HG02642 (cell line): ENCODE measurements around the gene TLN1.

Experiments used
- ATAC-seq: cut with Tn5 transposase; IDR thresholded peaks from one replicate; pipeline ENCODE4 v1.9.1; 2021; ENCODE audit warnings: mild to moderate bottlenecking; ENCODE audit not compliant: unreplicated experiment, poor library complexity

TLN1 gene

DNA sequence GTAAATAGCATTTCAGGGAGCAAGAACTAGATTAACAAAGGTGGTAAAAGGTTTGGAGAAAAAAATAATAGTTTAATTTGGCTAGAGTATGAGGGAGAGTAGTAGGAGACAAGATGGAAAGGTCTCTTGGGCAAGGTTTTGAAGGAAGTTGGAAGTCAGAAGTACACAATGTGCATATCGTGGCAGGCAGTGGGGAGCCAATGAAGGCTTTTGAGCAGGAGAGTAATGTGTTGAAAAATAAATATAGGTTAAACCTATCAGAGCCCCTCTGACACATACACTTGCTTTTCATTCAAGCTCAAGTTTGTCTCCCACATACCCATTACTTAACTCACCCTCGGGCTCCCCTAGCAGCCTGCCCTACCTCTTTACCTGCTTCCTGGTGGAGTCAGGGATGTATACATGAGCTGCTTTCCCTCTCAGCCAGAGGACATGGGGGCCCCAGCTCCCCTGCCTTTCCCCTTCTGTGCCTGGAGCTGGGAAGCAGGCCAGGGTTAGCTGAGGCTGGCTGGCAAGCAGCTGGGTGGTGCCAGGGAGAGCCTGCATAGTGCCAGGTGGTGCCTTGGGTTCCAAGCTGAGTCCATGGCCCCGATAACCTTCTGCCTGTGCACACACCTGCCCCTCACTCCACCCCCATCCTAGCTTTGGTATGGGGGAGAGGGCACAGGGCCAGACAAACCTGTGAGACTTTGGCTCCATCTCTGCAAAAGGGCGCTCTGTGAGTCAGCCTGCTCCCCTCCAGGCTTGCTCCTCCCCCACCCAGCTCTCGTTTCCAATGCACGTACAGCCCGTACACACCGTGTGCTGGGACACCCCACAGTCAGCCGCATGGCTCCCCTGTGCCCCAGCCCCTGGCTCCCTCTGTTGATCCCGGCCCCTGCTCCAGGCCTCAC is 58.6 kb downstream of the TLN1 start, which contains the start of gene CA9:
Gene CA9 (plus strand): TSS at position 797 of the 893 bp plus-strand sequence. CDS start 32 bp downstream, at position 829.
- ATAC-seq = no peak

DNA sequence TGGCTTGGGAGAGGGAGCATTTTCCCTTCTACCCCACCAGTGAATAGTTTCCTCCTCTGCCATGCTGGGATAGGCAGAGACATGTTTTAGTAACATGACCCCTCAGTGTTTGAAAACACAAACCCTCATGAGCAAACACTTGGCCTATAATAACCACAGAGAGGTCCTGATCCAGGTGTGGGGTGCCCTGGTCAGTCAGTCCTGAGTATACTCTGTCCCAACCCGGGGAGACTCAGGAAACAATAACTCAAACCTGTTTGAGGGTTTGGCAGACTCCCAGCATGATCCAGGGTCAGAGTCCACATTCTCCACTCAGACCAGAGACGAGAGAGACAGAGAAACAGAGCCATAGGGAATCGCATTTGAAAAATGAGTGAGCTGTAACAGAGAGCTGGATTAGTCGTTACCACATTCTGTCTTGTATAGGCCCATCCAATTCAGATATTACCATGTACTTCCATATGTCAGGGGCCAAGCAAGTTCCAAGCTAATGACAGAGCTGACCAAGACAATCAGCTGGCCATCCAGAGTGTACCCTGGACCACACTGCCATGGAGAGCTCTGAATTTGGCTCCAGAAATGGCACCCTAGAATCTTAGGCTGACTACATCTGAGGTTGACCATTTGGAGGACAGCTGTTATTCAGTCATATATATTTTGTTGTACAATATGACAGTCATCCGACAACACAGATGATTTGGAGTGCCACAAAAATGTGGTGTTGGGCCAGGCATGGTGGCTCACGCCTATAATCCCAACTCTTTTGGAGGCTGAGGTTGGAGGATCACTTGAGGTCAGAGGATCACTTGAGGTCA is 62.5 kb downstream of the TLN1 start:
- ATAC-seq = no peak

DNA sequence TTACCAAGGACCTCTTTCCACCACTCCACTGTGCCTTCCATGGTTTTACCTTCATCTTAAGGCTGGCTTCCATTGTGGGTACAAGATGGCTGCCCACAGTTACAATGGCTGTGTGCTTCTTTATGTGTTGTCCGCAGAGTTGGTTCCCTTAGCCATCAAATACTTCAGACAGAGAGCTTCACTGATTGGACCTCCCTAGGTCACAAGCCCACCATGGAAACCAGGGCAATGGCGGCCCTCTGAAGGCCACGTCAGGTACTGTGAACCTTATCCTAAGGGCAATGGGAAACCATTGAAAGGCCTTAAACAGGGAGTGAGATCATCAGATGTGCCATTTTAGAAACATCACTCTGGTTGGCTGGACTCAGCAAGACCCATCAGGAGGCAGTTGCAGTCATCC is 64.1 kb downstream of the TLN1 start:
- no peak for ATAC-seq

DNA sequence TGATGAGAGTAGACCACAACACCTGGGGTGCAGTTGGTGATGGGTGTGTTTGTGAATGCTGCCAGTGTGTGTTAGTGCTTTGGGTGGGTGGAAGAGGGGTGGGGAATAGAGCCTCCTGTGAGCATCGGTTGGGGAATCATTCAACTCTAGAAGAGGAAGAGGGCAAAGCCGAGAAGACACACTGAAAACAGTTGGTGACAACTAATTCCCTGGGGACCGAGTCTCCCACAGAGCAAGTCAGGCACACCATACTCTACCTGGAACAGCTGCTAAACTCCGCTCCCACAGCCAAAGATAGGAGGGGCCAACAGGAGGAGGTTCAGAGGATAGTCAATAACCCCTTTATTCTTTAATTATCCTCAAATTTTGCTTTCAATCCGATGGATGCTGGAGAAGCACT is 65.4 kb downstream of the TLN1 start:
- ATAC-seq = no peak

DNA sequence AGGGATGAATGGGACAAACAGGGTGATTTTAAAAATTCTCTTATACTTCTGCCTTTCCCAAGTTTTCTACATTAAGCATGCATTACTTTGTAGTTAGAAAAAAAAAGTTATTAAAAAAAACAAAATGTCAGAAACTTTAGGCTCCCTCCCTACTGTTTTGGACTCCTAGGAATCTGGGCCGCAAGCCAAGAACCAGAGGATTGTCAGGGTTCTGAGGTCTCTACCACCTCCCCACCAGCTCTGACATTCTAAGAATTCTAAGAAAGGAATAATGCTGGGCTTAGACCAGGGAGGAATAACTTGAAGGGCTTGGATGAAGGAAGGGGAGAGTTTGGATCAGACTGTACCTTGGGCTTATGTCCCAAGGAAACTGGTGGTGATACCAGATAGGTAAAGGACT is 66.0 kb downstream of the TLN1 start:
- ATAC-seq = no peak

DNA sequence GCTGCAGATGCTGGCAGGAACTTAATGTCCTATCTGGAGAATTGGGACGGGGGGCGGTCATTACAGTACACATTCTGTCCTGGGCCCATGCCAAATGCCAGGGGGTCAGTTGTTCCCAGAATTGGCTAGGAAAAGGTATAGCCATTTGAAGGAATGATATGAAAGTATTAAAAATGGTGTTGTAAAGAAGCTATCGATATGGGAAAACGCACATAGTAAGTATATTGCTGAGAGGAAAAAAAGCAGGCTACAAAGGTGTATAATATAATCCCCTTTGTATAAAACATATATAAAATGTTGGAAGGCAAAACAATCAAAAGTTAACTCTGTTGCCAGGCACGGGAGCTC is 66.5 kb downstream of the TLN1 start:
- no peak for ATAC-seq

DNA sequence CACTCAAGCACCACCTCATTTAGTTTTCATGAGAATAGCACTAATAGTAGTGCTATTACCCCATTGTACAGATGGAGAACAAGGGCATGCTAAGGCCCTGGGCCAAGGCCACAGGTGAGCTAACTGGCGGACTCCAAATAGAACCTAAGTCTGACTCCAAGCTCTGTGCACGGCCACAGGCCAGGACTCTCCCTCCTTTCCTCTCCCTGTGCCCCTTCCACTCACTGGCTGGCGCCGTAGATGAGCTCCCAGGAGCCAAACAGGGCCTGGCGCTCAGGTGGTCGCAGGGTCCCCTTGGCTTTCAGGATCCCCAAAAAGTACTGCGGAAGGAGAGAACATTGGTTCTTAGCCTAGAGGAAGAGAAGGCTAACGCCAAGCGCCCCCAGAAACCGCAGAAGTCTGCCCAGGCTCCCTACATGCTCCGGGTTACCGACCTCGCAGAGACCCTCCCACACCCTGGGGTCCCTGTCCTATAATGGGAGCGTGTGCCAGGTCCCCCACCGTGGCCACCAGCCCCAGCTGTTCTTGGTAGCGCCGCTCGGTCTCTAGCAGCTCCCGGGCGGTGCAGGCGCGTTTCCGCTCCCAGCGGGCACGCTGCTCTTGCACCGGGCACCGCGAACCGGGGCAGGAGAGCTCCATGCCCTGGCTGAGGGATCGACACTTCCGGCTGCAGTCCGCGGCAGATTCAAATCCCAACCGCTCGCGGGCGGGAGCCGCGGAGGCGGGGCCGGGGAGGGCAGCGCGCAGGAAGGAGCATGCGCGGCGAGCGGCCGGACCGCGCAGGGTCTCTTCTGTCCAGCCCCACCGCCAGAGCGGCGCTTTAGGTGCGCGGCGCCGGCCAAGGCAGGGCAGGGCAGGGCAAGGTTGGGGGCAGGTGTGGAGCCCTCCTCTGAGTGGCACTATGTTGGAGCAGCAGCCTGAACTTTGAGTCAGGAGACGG is 67.2 kb downstream of the TLN1 start, which contains the start of gene ARHGEF39:
Gene ARHGEF39 (minus strand): TSS at position 665 of the 940 bp plus-strand sequence. CDS start 26 bp downstream, at position 639.
- peak; percentile 81 for ATAC-seq

DNA sequence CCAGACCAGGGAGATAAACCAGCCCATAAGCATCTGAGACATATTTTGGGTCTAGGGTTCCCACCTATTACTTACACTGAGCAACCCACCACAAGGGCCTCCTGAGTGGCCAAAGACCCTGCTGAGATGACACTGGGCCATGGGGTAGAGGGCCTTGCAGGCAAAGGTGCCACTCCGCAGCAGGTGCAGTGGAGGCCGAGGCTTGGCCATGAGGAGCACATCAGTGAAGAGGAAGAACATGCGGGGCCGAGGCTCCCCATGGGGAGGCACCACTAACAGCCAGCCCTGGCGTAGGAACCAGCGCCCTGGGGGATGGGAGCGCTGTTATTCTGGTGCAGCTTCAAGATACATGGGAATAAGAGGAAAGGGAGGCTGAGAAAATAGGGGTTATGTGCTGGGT is 69.6 kb downstream of the TLN1 start:
- ATAC-seq = no peak

DNA sequence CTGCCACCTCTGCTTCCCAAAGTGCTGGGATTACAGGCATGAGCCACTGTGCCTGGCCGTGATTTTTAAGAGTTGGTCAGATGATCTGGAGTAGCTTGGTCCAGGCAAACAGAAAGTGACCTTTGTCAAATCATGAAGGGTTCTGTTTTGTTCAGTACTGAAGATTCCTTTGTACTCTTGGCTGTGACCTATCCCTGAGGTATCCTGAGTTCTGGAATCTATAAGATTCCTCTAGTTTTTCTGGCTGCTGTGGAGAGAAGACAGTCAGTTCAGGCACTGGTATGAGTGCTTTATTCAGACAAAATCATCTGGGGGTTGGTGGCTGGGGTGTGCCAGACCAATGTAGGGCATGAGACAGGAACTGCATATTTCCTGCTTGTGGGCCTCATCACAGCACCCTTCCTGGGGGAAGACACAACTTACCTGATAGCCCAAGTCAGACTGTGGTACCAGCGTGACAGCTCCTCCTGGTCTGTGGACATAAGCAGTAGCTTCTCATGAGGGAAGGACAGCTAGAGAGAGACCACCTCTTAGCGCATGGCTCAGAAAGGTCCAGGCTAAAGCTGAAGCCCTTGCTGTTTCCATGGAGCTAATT is 70.1 kb downstream of the TLN1 start:
- ATAC-seq = no peak

DNA sequence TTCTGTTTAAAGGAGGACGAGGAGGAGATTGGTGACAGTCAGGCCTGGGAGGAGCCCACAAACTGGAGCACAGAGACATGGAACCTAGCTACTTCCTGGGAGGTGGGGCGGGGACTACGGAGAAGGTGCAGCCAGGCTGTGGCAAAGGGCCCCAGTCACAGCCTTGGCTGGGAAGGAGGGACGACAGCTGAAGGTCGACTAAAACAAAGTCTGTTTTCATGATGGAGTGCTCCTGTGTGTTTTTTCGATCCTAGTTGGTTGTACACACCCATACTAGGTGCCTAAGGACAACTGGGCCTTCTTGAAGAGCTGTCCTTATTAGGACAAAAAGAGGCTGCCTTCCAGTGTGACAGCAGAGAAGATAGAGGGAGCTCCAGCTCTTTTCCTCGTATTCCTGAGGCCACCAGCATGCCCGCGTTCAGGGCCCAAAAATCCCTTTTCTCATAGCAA is 71.0 kb downstream of the TLN1 start:
- ATAC-seq = no peak

DNA sequence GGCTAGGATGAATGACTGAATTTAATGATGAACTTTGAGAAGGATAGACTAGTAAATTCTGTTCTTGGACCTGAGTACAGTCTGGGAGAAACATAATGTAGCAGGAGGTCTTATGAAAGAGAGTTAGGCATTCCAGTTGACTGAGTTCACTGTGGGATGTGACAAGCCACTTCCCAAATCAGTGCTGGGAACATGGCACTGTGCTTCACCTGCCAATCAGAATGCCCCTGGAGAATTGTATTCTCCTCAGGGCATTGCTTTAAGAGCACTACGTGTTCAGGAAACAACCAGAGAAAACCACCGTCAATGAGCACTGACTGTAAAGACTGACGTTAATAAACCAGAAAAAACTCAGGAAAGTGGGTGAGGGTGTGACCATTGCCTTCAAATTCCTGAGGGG is 72.7 kb downstream of the TLN1 start:
- no peak for ATAC-seq

DNA sequence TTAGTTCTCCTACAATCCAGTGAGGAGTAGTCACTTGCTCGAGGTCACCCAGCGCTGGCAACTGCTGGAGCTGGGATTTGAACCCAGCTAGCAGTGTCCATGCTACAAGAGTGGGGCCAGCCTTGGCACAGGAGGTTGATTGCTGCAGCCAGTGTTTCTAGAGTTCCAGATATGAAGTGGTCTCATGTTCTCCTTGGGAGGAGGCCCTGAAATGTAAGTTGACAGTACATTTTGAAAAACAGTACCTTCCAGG is 73.1 kb downstream of the TLN1 start:
- no peak for ATAC-seq

DNA sequence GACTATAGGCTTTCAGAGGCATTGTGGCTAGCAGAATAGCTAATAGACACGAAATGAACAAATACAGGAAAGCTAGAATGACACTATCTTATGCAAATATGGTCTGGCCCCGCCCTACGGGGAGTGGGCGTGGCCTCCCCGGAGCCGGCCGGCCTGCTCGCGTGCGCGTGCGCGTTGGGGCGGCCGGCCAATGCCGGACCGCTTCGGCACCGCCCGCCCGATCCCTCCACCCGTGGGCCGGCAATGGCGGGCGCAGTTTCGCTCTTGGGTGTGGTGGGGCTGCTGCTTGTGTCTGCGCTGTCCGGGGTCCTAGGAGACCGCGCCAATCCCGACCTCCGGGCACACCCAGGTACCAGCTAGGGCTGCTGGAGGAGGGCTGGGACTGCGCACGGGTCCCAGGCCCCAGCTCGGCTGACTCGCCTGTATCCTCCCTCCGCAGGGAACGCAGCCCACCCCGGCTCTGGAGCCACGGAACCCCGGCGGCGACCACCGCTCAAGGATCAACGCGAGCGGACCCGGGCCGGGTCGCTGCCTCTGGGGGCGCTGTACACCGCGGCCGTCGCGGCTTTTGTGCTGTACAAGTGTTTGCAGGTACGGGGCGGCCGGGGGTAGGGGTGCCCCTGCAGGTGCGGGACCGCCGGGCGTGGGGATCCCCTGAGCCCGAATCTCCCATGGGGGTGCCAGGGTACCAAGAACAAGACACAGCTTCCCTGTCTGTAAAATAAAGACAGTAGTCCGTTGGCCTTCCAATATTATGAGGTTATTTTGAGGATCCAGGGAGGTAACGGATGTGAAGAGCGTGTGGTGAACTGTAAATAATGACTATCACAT is 73.6 kb downstream of the TLN1 start, which contains the start of gene CCDC107:
Gene CCDC107 (plus strand): TSS at position 156 of the 831 bp plus-strand sequence. CDS start 88 bp downstream, at position 244.
- ATAC-seq = peak; percentile 69

DNA sequence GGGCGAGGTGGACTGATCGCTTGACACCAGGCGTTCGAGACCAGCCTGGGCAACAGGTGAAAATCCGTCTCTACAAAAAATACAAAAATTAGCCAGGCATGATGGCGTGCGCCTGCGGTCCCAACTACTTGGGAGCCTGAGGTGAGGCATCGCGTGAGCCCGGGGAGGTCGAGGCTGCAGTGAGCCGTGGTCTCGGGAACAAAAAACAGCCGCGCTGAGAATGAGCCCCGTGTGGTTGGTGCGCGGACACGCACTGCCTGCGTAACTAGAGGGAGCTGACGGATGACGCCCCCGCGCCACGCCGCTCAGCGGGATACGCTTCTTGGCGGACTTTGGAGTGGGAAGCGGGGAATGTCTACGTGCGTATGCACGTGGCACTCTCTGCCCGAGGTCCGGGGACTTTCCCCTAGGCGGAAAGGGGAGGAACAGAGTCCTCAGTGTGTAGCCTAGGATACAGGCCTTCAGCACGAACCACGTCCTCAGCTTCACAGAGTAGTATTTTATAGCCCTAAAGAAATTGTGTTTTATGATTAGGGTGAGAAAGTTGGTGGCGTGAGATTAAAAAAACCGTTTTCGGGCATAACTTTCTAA is 74.4 kb downstream of the TLN1 start, which contains the start of gene RMRP:
Gene RMRP (minus strand): TSS at position 474 of the 591 bp plus-strand sequence.
- ATAC-seq = peak; percentile 86

DNA sequence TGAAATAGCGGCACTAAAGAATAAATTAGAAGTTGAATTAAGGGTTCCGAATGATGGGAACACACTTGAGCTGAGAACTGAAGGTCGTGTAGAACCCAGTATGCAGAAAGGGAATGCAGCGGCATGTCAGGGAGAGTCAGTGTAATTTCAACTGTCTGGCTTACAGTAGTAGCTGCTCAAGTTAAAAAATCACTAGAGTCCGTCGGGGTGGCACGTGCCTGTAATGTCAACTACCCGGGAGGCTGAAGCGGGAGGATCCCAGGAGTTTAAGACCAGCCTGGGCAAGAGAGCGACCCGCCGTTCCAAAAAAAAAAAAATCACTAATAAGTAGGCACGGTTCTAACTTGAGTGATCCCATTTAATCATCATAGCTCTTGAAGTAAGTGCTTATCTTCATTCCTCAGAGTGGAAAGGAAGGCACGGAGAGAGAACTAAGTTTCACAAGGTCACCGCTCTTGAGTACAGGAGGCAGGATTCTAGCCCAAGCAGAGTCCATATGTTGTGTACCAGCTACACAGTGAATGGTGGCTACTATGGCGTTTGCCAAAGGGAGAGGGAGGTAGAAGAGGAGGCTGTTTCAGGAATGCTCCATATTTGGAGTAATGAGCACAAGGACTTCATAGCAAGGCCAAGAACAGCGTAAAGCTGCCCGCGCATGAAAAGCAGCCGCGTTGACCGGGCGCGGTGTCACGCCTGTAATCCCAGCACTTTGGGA is 75.0 kb downstream of the TLN1 start:
- no peak for ATAC-seq

DNA sequence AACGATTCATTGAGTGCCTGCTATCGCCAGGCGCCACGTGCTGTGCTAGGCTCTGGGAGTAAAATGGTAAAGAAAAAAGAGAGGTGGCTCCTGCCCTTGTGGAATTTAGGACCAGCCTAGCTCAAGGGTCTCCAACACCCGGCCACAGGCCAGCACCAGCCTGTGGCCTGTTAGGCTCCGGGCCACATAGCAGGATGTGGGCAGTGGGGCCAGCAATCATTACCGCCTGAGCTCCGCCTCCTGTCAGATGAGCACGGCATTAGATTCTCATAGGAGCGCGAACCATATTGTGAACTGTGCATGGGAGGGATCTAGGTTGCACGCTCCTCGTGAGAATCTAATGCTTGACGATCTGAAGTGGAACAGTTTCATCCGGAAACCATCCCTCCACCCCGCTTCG is 75.6 kb downstream of the TLN1 start:
- no peak for ATAC-seq

DNA sequence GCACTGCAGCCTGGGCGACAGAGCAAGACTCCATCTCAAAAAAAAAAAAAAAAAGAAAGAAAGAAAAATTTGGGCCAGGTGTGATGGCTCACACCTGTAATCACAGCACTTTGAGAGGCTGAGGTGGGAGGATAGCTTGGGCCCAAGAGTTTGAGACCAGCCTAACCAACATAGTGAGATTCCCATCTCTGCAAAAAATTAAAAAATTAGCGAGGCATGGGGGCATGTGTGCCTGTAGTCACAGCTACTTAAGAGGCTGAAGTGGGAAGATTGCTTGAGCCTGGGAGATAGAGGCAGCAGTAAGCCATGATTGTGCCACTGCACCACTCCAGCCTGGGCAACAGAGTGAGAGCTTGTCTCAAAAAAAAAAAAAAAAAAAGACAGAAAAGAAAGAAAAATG is 78.4 kb downstream of the TLN1 start:
- ATAC-seq = no peak

DNA sequence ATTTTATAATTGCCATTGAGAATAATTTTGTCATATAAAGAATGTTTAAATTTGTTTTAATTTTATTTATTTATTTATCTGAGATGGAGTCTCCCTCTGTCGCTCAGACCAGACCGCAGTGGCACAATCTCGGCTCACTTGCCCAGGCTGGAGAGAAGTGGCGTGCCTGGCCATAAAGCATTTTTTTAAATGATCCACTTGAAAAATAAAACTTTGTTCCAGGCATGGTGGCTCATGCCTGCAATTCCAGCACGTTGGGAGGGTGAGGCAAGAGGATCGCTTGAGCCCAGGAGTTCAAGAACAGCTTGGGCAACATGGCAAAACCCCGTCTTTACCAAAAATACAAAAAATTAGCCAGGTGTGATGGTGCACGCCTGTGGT is 79.2 kb downstream of the TLN1 start:
- ATAC-seq = no peak
